Measurements from ENCODE around the gene ACBD6.

Gene ACBD6

GRCh38 chr1:180433873-180434272 lies 68.5 kb downstream of the ACBD6 start (continued):
- TF ChIP-seq ZNF280C (tag by site-specific recombination; IDR thresholded peaks at IDR 0.05) (no peak), SP2 (tag by site-specific recombination; IDR thresholded peaks at IDR 0.05) (no peak), ZNF660 (tag by site-specific recombination; IDR thresholded peaks at IDR 0.05) (no peak), ZNF776 (tag by site-specific recombination; IDR thresholded peaks at IDR 0.05; ENCODE audit: borderline replicate concordance) (no peak), BCL11A (tag by site-specific recombination; IDR thresholded peaks at IDR 0.05; ENCODE audit: low read depth) (no peak), ATF2 (tag by site-specific recombination; IDR thresholded peaks at IDR 0.05; ENCODE audit: low read depth) (no peak), ZNF362 (tag by site-specific recombination; IDR thresholded peaks at IDR 0.05) (no peak)

- Histone ChIP-seq H3K27ac (ENCODE audit: extremely low read depth, low read depth, low read length) (no peak overlapping the region), H3K36me3 (ENCODE audit: control insufficient read depth in 2 of 2, insufficient read depth in 1 of 2, low read length in 2 of 2) (peaks cover 0 to 3% of the 10 kb centered on the region in 2 experiments; a peak in 1 of 3 replicates), H3K4me1 (ENCODE audit: control insufficient read depth, insufficient read depth, low read length) (no peaks in the 10 kb centered on the region), H3K4me3 (ENCODE audit: low read depth, low read length) (no peak overlapping the region), H3K9me3 (ENCODE audit: control insufficient read depth, insufficient read depth, low read depth, low read length) (no peaks in the 10 kb centered on the region)
- POLR2A ChIA-PET = no interaction called here
- TF ChIP-seq ZNF155 (tag by site-specific recombination; IDR thresholded peaks at IDR 0.05) = no peak
- TF ChIP-seq ZNF664 (tag by site-specific recombination; IDR thresholded peaks at IDR 0.05) = no peak
- TF ChIP-seq ZNF292 (tag by site-specific recombination; IDR thresholded peaks at IDR 0.05; ENCODE audit: borderline replicate concordance, low read depth) = no peak
- TF ChIP-seq KLF16 (tag by site-specific recombination; IDR thresholded peaks at IDR 0.05) = no peak
- TF ChIP-seq SP2 (tag by site-specific recombination; IDR thresholded peaks at IDR 0.05) = no peak
- no peak for TF ChIP-seq ZNF239 (tag by site-specific recombination; IDR thresholded peaks at IDR 0.05)
- TF ChIP-seq ZBTB48 (tag by site-specific recombination; IDR thresholded peaks at IDR 0.05) = no peak
- TF ChIP-seq ZNF558 (tag by site-specific recombination; IDR thresholded peaks at IDR 0.05) = no peak
- no peak for TF ChIP-seq ZNF391 (tag by site-specific recombination; IDR thresholded peaks at IDR 0.05; ENCODE audit: borderline replicate concordance, low read depth)
- no peak for TF ChIP-seq ZNF571 (tag by site-specific recombination; IDR thresholded peaks at IDR 0.05)
- TF ChIP-seq ZNF354C (tag by site-specific recombination; IDR thresholded peaks at IDR 0.05; ENCODE audit: borderline replicate concordance, low read depth) = no peak
- TF ChIP-seq ZNF274 (IDR thresholded peaks at IDR 0.05; ENCODE audit: low read length) = no peak
- no peak for TF ChIP-seq ZNF274 (tag by site-specific recombination; IDR thresholded peaks at IDR 0.05; ENCODE audit: borderline replicate concordance)
- TF ChIP-seq ZNF747 (tag by site-specific recombination; IDR thresholded peaks at IDR 0.05) = no peak
- CTCF ChIA-PET = interaction anchor here (0.6 kb wide), 1 partner anchor 617 kb away, joined by 3 read pairs; no protein-coding TSS in a partner anchor
These were observed 70.7 kb downstream of the ACBD6 start for GRCh38 chr1:180431683-180432082.

All from HEK293 (cell line).